Nephron progenitor cell (in vitro differentiated cells): ENCODE data around the gene PIAS2.
"Not testable (repeated sequence)": the region's sequence is repeated elsewhere in the genome, so short reads cannot be mapped to it uniquely, and the experiment has no call there.

ENCODE experiments used
- DNase-seq: peaks from one replicate; pipeline ENCODE4 v3.0.0; 2021
- H3K27ac Mint-ChIP-seq: 2 replicates; pipeline ENCODE4 v1.8.0; 2021; ENCODE audit warnings: mild to moderate bottlenecking, moderate library complexity, mixed read lengths
- H3K27me3 Mint-ChIP-seq: 2 replicates; pipeline ENCODE4 v1.8.0; 2021; ENCODE audit warnings: mild to moderate bottlenecking, low read depth, mixed read lengths; ENCODE audit not compliant: poor library complexity
- H3K36me3 Mint-ChIP-seq: 2 replicates; pipeline ENCODE4 v1.8.0; 2021; ENCODE audit warnings: low read depth, mixed read lengths
- H3K4me1 Mint-ChIP-seq: 2 replicates; pipeline ENCODE4 v1.8.0; 2021; ENCODE audit warnings: mixed read lengths
- H3K4me3 Mint-ChIP-seq: 2 replicates; pipeline ENCODE4 v1.8.0; 2021; ENCODE audit warnings: mild to moderate bottlenecking, moderate library complexity, mixed read lengths
- H3K9me3 Mint-ChIP-seq: 2 replicates; pipeline ENCODE4 v1.8.0; 2021; ENCODE audit warnings: mild to moderate bottlenecking, moderate library complexity, mixed read lengths
- CTCF ChIP-seq: fragments of 200-600 bp; sonication (generic); IDR thresholded peaks from 2 replicates; pipeline ENCODE4 v1.5.0; 2021; ENCODE audit warnings: antibody characterized with exemption

The PIAS2 gene

GRCh38 chr18:46868169-46868921 lies 49.0 kb downstream of the PIAS2 start:
- H3K9me3 Mint-ChIP-seq: peaks cover 33% of the 10 kb centered on the region
- TF ChIP-seq CTCF: no peak
- H3K4me3 Mint-ChIP-seq: no peak overlapping the region
- DNase-seq: no peak
- peak overlapping the region; percentile 35 for H3K27ac Mint-ChIP-seq
- H3K27me3 Mint-ChIP-seq: peaks cover 4% of the 10 kb centered on the region
- no peaks in the 10 kb centered on the region for H3K4me1 Mint-ChIP-seq
- peaks cover 70% of the 10 kb centered on the region for H3K36me3 Mint-ChIP-seq

GRCh38 chr18:46867367-46868143 lies 49.8 kb downstream of the PIAS2 start:
- Mint-ChIP-seq H3K27me3 (peaks cover 4% of the 10 kb centered on the region), H3K27ac (no peak overlapping the region), H3K36me3 (peaks cover 66% of the 10 kb centered on the region), H3K4me3 (no peak overlapping the region), H3K4me1 (no peaks in the 10 kb centered on the region), H3K9me3 (peaks cover 33% of the 10 kb centered on the region)
- no peak for DNase-seq
- TF ChIP-seq CTCF: no peak

GRCh38 chr18:46866523-46866922 lies 50.8 kb downstream of the PIAS2 start:
- H3K4me1 Mint-ChIP-seq: no peaks in the 10 kb centered on the region
- no peak overlapping the region for H3K4me3 Mint-ChIP-seq
- H3K27me3 Mint-ChIP-seq: peaks cover 4% of the 10 kb centered on the region
- H3K27ac Mint-ChIP-seq: no peak overlapping the region
- peaks cover 56% of the 10 kb centered on the region for H3K36me3 Mint-ChIP-seq
- no peak for TF ChIP-seq CTCF
- H3K9me3 Mint-ChIP-seq: peaks cover 33% of the 10 kb centered on the region
- no peak for DNase-seq

DNA sequence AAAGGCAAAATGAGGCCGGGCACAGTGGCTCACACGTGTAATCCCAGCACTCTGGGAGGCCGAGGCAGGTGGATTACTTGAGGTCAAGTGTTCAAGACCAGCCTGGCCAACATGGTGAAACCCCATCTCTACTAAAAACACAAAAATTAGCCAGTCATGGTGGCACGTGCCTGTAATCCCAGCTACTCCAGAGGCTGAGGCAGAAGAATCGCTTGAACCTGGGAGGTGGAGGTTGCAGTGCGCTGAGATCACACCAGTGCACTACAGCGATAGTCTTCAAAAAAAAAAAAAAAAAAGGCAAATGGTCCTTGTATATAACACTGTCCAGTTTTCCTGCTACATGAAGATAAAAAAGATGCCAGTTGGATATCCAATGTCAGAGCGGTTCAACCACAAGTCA lies 52.1 kb downstream of the PIAS2 start:
- Mint-ChIP-seq H3K9me3 (peaks cover 25% of the 10 kb centered on the region), H3K36me3 (peaks cover 45% of the 10 kb centered on the region)
- H3K27ac Mint-ChIP-seq, H3K4me3 Mint-ChIP-seq, H3K4me1 Mint-ChIP-seq, H3K27me3 Mint-ChIP-seq, DNase-seq: not testable (repeated sequence)

GRCh38 chr18:46859855-46860254 lies 57.5 kb downstream of the PIAS2 start:
- Mint-ChIP-seq H3K4me1 (peaks cover 14% of the 10 kb centered on the region), H3K27me3 (no peaks in the 10 kb centered on the region), H3K27ac (peak overlapping the region; percentile 60), H3K9me3 (no peaks in the 10 kb centered on the region), H3K4me3 (no peak overlapping the region), H3K36me3 (peaks cover 41% of the 10 kb centered on the region)
- TF ChIP-seq CTCF: no peak
- no peak for DNase-seq

DNA sequence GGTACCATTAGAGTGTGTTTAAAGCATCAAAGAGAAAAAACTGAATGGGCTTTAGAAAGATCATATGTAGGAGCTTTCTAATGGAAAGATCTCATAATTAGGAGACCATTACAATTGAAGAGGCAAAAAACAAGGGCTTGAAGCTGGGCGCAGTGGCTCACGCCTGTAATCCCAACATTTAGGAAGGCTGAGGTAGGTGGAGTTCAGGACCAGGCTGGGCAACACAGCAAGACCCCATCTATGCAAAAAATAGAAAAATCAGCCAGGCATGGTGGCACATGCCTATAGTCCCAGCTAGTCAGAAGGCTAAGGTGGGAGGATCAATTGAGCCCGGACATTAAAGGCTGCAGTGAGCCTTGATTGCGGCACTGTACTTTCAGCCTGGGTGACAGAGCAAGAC lies 59.0 kb downstream of the PIAS2 start:
- no peak overlapping the region for H3K4me3 Mint-ChIP-seq
- no peak for TF ChIP-seq CTCF
- peaks cover 14% of the 10 kb centered on the region for H3K4me1 Mint-ChIP-seq
- H3K27me3 Mint-ChIP-seq: no peaks in the 10 kb centered on the region
- no peak for DNase-seq
- no peaks in the 10 kb centered on the region for H3K9me3 Mint-ChIP-seq
- peaks cover 49% of the 10 kb centered on the region for H3K36me3 Mint-ChIP-seq
- H3K27ac Mint-ChIP-seq: no peak overlapping the region
